ENCODE data around the gene HTT. TPM values are rescaled to one million over a fixed set of nuclear protein-coding genes. Genes with fewer than 3 reads are reported as not detected.

The HTT gene
- total RNA-seq, 1 donor from 2014 or later = 32.5 TPM

- peak; percentile 44 for DNase-seq (ENCODE audit: low read depth)
- TF ChIP-seq CTCF (conservative IDR thresholded peaks at IDR 0.05; ENCODE audit: low read depth, low read length) = peak; percentile 99
- H3K4me3 ChIP-seq (ENCODE audit: low read depth, low read length) = no peak overlapping the region
Measured at GRCh38 chr4:3106339-3107186, 32.1 kb downstream of the HTT start.

GRCh38 chr4:3107271-3107670 is 32.8 kb downstream of the HTT start:
- DNase-seq (ENCODE audit: low read depth) = no peak
- TF ChIP-seq CTCF (conservative IDR thresholded peaks at IDR 0.05; ENCODE audit: low read depth, low read length) = no peak

GRCh38 chr4:3107691-3108121 is 33.2 kb downstream of the HTT start:
- TF ChIP-seq CTCF (conservative IDR thresholded peaks at IDR 0.05; ENCODE audit: low read depth, low read length) = no peak
- H3K4me3 ChIP-seq (ENCODE audit: low read depth, low read length) = no peak overlapping the region
- no peak for DNase-seq (ENCODE audit: low read depth)

More at GRCh38 chr4:3107271-3107670, 32.8 kb downstream of the HTT start:
- H3K4me3 ChIP-seq (ENCODE audit: low read depth, low read length) = no peak overlapping the region

GRCh38 chr4:3108211-3108610 is 33.7 kb downstream of the HTT start:
- H3K4me3 ChIP-seq (ENCODE audit: low read depth, low read length) = no peak overlapping the region
- no peak for TF ChIP-seq CTCF (conservative IDR thresholded peaks at IDR 0.05; ENCODE audit: low read depth, low read length)
- no peak for DNase-seq (ENCODE audit: low read depth)

GRCh38 chr4:3111461-3111860 is 37.0 kb downstream of the HTT start:
- TF ChIP-seq CTCF (conservative IDR thresholded peaks at IDR 0.05; ENCODE audit: low read depth, low read length) = no peak
- no peak overlapping the region for H3K4me3 ChIP-seq (ENCODE audit: low read depth, low read length)
- no peak for DNase-seq (ENCODE audit: low read depth)

GRCh38 chr4:3112201-3112600 is 37.7 kb downstream of the HTT start:
- no peak for DNase-seq (ENCODE audit: low read depth)
- TF ChIP-seq CTCF (conservative IDR thresholded peaks at IDR 0.05; ENCODE audit: low read depth, low read length) = no peak
- H3K4me3 ChIP-seq (ENCODE audit: low read depth, low read length) = no peak overlapping the region

Data from epithelial cell of proximal tubule (primary cell).